Mesenchymal stem cell (in vitro differentiated cells and primary cell): Measurements from ENCODE around the gene RAB8B.

Source experiments
- DNase-seq: peaks from one replicate; pipeline ENCODE4 v3.0.0-alpha.2; 2013
- H2AFZ ChIP-seq: one replicate; pipeline ENCODE4 v1.6.1; 2013; ENCODE audit warnings: low read depth, mild to moderate bottlenecking, control low read depth, inconsistent platforms, low read length, moderate library complexity
- H2AK5ac ChIP-seq: 2 replicates; pipeline ENCODE4 v1.6.1; 2013; ENCODE audit warnings: low read length, moderate library complexity, mild to moderate bottlenecking, inconsistent platforms; ENCODE audit not compliant: severe bottlenecking
- H2BK120ac ChIP-seq: one replicate; pipeline ENCODE4 v1.6.1; 2013; ENCODE audit warnings: low read depth, mild to moderate bottlenecking, inconsistent platforms, low read length, moderate library complexity
- H2BK12ac ChIP-seq, 2 experiments: one replicate each; pipeline ENCODE4 v1.6.1; 2013; ENCODE audit warnings: inconsistent platforms in 2 of 2, low read length in 2 of 2, mild to moderate bottlenecking in 2 of 2, moderate library complexity in 2 of 2, control low read depth in 1 of 2
- H2BK15ac ChIP-seq: one replicate; pipeline ENCODE4 v1.6.1; 2013; ENCODE audit warnings: mild to moderate bottlenecking, low read depth, inconsistent platforms; ENCODE audit not compliant: poor library complexity, severe bottlenecking
- H2BK5ac ChIP-seq: 2 replicates; pipeline ENCODE4 v1.6.1; 2013; ENCODE audit warnings: low read depth, mild to moderate bottlenecking, low read length, control low read depth, inconsistent platforms; ENCODE audit not compliant: poor library complexity, severe bottlenecking
- H3K14ac ChIP-seq, 2 experiments: one replicate each; pipeline ENCODE4 v1.6.1; 2013; ENCODE audit warnings: inconsistent platforms in 2 of 2, low read length in 2 of 2, control low read depth in 1 of 2, mild to moderate bottlenecking in 1 of 2, moderate library complexity in 1 of 2
- H3K18ac ChIP-seq, 2 experiments: one replicate each; pipeline ENCODE4 v1.6.1; 2013; ENCODE audit warnings: inconsistent platforms in 2 of 2, low read length in 2 of 2, control low read depth in 1 of 2, low read depth in 1 of 2, mild to moderate bottlenecking in 1 of 2
- H3K23ac ChIP-seq, 2 experiments: one replicate each; pipeline ENCODE4 v1.6.1; 2013; ENCODE audit warnings: inconsistent platforms in 2 of 2, low read length in 2 of 2, mild to moderate bottlenecking in 2 of 2, moderate library complexity in 2 of 2, control low read depth in 1 of 2
- H3K27ac ChIP-seq: 2 replicates; pipeline ENCODE4 v1.5.1; 2013; ENCODE audit warnings: mild to moderate bottlenecking, moderate library complexity, low read length, control low read depth, inconsistent platforms; ENCODE audit not compliant: poor library complexity, severe bottlenecking
- H3K27me3 ChIP-seq, 2 experiments: 2 replicates each; pipeline versions ENCODE4 v1.6.1 to v1.7.0; 2013; ENCODE audit warnings: low read length in 2 of 2, mild to moderate bottlenecking in 2 of 2, moderate library complexity in 2 of 2, control low read depth in 1 of 2, inconsistent platforms in 1 of 2; ENCODE audit not compliant: control insufficient read depth in 1 of 2, insufficient read depth in 1 of 2
- H3K36me3 ChIP-seq, 2 experiments: 2 replicates each; pipeline versions ENCODE4 v1.6.1 to v1.7.0; 2013; ENCODE audit warnings: low read length in 2 of 2, control low read depth in 1 of 2, inconsistent platforms in 1 of 2, low read depth in 1 of 2, mild to moderate bottlenecking in 1 of 2; ENCODE audit not compliant: insufficient read depth in 2 of 2, control insufficient read depth in 1 of 2
- H3K4ac ChIP-seq, 2 experiments: one replicate each; pipeline ENCODE4 v1.6.1; 2013; ENCODE audit warnings: inconsistent platforms in 2 of 2, low read length in 2 of 2, mild to moderate bottlenecking in 2 of 2, moderate library complexity in 2 of 2, control low read depth in 1 of 2, low read depth in 1 of 2
- H3K4me1 ChIP-seq: 2 replicates; pipeline ENCODE4 v1.6.1; 2013; ENCODE audit warnings: low read depth, low read length, control low read depth; ENCODE audit not compliant: control insufficient read depth, insufficient read depth
- H3K4me2 ChIP-seq: 2 replicates; pipeline ENCODE4 v1.6.1; 2013; ENCODE audit warnings: low read length, mild to moderate bottlenecking, inconsistent platforms; ENCODE audit not compliant: poor library complexity, severe bottlenecking
- H3K4me3 ChIP-seq, 2 experiments: 2 replicates each; pipeline versions ENCODE4 v1.5.1 to v1.7.0; 2013; ENCODE audit warnings: low read length in 2 of 2, mild to moderate bottlenecking in 2 of 2, control low read depth in 1 of 2, low read depth in 1 of 2; ENCODE audit not compliant: insufficient read depth in 1 of 2
- H3K79me1 ChIP-seq: replicated peaks from 2 replicates; pipeline ENCODE4 v1.6.1; 2013; ENCODE audit warnings: mild to moderate bottlenecking, control low read depth, low read length, inconsistent platforms; ENCODE audit not compliant: poor library complexity, severe bottlenecking
- H3K9ac ChIP-seq: 2 replicates; pipeline ENCODE4 v1.7.0; 2013; ENCODE audit warnings: mild to moderate bottlenecking, low read length, moderate library complexity
- H3K9me3 ChIP-seq: 2 replicates; pipeline ENCODE4 v1.7.0; 2013; ENCODE audit warnings: mild to moderate bottlenecking, low read length; ENCODE audit not compliant: control insufficient read depth
- H4K8ac ChIP-seq: one replicate; pipeline ENCODE4 v1.6.1; 2013; ENCODE audit warnings: inconsistent platforms, mild to moderate bottlenecking, low read length, moderate library complexity
- H4K91ac ChIP-seq: one replicate; pipeline ENCODE4 v1.6.1; 2013; ENCODE audit warnings: mild to moderate bottlenecking, low read length, inconsistent platforms
- WGBS: methylation state at CpG from one replicate; pipeline ENCODE4 v1.1.7; 2013; ENCODE audit warnings: mixed read lengths; 5-methylcytosine and 5-hydroxymethylcytosine counted together

Gene RAB8B

GRCh38 chr15:63181648-63182047 is 7.8 kb upstream of the RAB8B start:
- H3K9me3 ChIP-seq, result no peaks in the 10 kb centered on the region
- no peaks in the 10 kb centered on the region for H3K36me3 ChIP-seq
- H4K91ac ChIP-seq, result no peak overlapping the region
- no peak overlapping the region for H2BK120ac ChIP-seq
- H3K4me3 ChIP-seq, result no peak overlapping the region
- 100% methylated on average over 2 of the region's 2 CpGs for WGBS
- H3K18ac ChIP-seq, result no peak overlapping the region
- no peak overlapping the region for H3K4me2 ChIP-seq
- no peak for DNase-seq
- H3K4me1 ChIP-seq, result peaks cover 2% of the 10 kb centered on the region
- H2BK15ac ChIP-seq, result no peak overlapping the region
- H3K23ac ChIP-seq, result no peak overlapping the region
- no peak overlapping the region for H2BK12ac ChIP-seq
- H2AK5ac ChIP-seq, result no peak overlapping the region
- no peak overlapping the region for H2BK5ac ChIP-seq
- no peak overlapping the region for H2AFZ ChIP-seq
- no peak overlapping the region for H3K27ac ChIP-seq
- H3K79me1 ChIP-seq, result no peaks in the 10 kb centered on the region
- H4K8ac ChIP-seq, result no peak overlapping the region
- no peak overlapping the region for H3K4ac ChIP-seq
- no peaks in the 10 kb centered on the region for H3K27me3 ChIP-seq
- no peak overlapping the region for H3K9ac ChIP-seq
- H3K14ac ChIP-seq, result no peak overlapping the region

- Histone ChIP-seq H3K4me3 (no peak overlapping the region), H3K9ac (no peak overlapping the region), H4K8ac (no peak overlapping the region), H2AK5ac (no peak overlapping the region), H3K4me2 (no peak overlapping the region), H3K4ac (peak overlapping the region in 1 of 2 experiments; percentile 35), H3K79me1 (no peaks in the 10 kb centered on the region), H3K36me3 (no peaks in the 10 kb centered on the region), H3K14ac (no peak overlapping the region), H3K9me3 (no peaks in the 10 kb centered on the region), H3K27ac (no peak overlapping the region), H2AFZ (no peak overlapping the region), H2BK120ac (no peak overlapping the region), H4K91ac (no peak overlapping the region), H3K18ac (no peak overlapping the region), H2BK15ac (no peak overlapping the region), H2BK12ac (peak overlapping the region in 1 of 2 experiments; percentile 48), H2BK5ac (no peak overlapping the region), H3K27me3 (no peaks in the 10 kb centered on the region), H3K4me1 (peaks cover 2% of the 10 kb centered on the region), H3K23ac (no peak overlapping the region)
- WGBS, result 43% methylated on average over 2 of the region's 2 CpGs
- no peak for DNase-seq
Measured at GRCh38 chr15:63185206-63185605, 4.2 kb upstream of the RAB8B start.

GRCh38 chr15:63186065-63186464 is 3.3 kb upstream of the RAB8B start:
- H4K91ac ChIP-seq, result no peak overlapping the region
- no peak overlapping the region for H3K9ac ChIP-seq
- WGBS, result 83% methylated on average over 2 of the region's 2 CpGs
- H2AK5ac ChIP-seq, result no peak overlapping the region
- peak overlapping the region in 1 of 2 experiments; percentile 9 for H2BK12ac ChIP-seq
- H3K36me3 ChIP-seq, result no peaks in the 10 kb centered on the region
- H3K18ac ChIP-seq, result no peak overlapping the region
- H4K8ac ChIP-seq, result no peak overlapping the region
- no peak overlapping the region for H2BK15ac ChIP-seq
- peaks cover 2% of the 10 kb centered on the region for H3K4me1 ChIP-seq
- H3K4ac ChIP-seq, result no peak overlapping the region
- H2BK5ac ChIP-seq, result no peak overlapping the region
- no peak overlapping the region for H3K4me3 ChIP-seq
- no peak overlapping the region for H2AFZ ChIP-seq
- no peak overlapping the region for H2BK120ac ChIP-seq
- H3K79me1 ChIP-seq, result no peaks in the 10 kb centered on the region
- H3K14ac ChIP-seq, result no peak overlapping the region
- H3K27ac ChIP-seq, result no peak overlapping the region
- no peaks in the 10 kb centered on the region for H3K27me3 ChIP-seq
- no peak overlapping the region for H3K23ac ChIP-seq
- peak; percentile 79 for DNase-seq
- H3K4me2 ChIP-seq, result no peak overlapping the region
- H3K9me3 ChIP-seq, result no peaks in the 10 kb centered on the region

- H3K18ac ChIP-seq, result no peak overlapping the region
- no peak overlapping the region for H3K4ac ChIP-seq
- no peak overlapping the region for H2AK5ac ChIP-seq
- no peak overlapping the region for H2AFZ ChIP-seq
- no peaks in the 10 kb centered on the region for H3K27me3 ChIP-seq
- no peak overlapping the region for H3K4me2 ChIP-seq
- no peak overlapping the region for H3K23ac ChIP-seq
- 96% methylated on average over 5 of the region's 5 CpGs for WGBS
- no peak for DNase-seq
- H2BK12ac ChIP-seq, result no peak overlapping the region
- no peaks in the 10 kb centered on the region for H3K9me3 ChIP-seq
- H3K79me1 ChIP-seq, result no peaks in the 10 kb centered on the region
- H3K4me3 ChIP-seq, result no peak overlapping the region
- H2BK15ac ChIP-seq, result no peak overlapping the region
- H3K9ac ChIP-seq, result no peak overlapping the region
- no peak overlapping the region for H2BK120ac ChIP-seq
- H3K36me3 ChIP-seq, result no peaks in the 10 kb centered on the region
- peak overlapping the region; percentile 14 for H4K8ac ChIP-seq
- H4K91ac ChIP-seq, result no peak overlapping the region
- H3K4me1 ChIP-seq, result peaks cover 2% of the 10 kb centered on the region
- H3K14ac ChIP-seq, result no peak overlapping the region
- no peak overlapping the region for H3K27ac ChIP-seq
- no peak overlapping the region for H2BK5ac ChIP-seq
Measured at GRCh38 chr15:63187589-63188226, 1.7 kb upstream of the RAB8B start.
